ENCODE results near the gene EFNA1. TPM values are rescaled to one million over a fixed set of nuclear protein-coding genes. Genes with fewer than 3 reads are reported as not detected.
A peak's percentile ranks its signal among the peaks of the same experiment; 100 is the strongest.

EFNA1 gene
- total and polyA plus RNA-seq, 2 of the 13 experiments (the other 11 are each of a cell fraction or from before 2014, with no cell fraction given), result 81.8 to 874 TPM

GRCh38 chr1:155139895-155140629 is 12.4 kb downstream of the EFNA1 start, which contains the start of gene DPM3 (continued):
- TF ChIP-seq SMAD1 (CRISPR knock-in tag; IDR thresholded peaks at IDR 0.05; ENCODE audit: borderline replicate concordance, low read depth) (no peak), TEAD3 (CRISPR knock-in tag; optimal IDR thresholded peaks at IDR 0.05; ENCODE audit: borderline replicate concordance) (peak; percentile 46), ELF3 (CRISPR knock-in tag; IDR thresholded peaks at IDR 0.05) (peak; percentile 66), ZNF790 (CRISPR knock-in tag; IDR thresholded peaks at IDR 0.05; ENCODE audit: borderline replicate concordance) (no peak), CTCF (CRISPR knock-in tag; IDR thresholded peaks at IDR 0.05) (no peak), GABPB1 (CRISPR knock-in tag; IDR thresholded peaks at IDR 0.05) (peak; percentile 99), CBFB (CRISPR knock-in tag; IDR thresholded peaks at IDR 0.05) (peak; percentile 28; the same call in 1 of the 2 replicates), RNF219 (CRISPR knock-in tag; IDR thresholded peaks at IDR 0.05) (no peak), SIN3B (IDR thresholded peaks at IDR 0.05; ENCODE audit: low read length) (no peak), PRDM4 (CRISPR knock-in tag; IDR thresholded peaks at IDR 0.05; ENCODE audit: borderline replicate concordance) (0 out of 2 replicates have a peak, but pooled peaks have one; percentile 42), DR1 (CRISPR knock-in tag; IDR thresholded peaks at IDR 0.05) (0 out of 2 replicates have a peak, but pooled peaks have one; percentile 15), ZSCAN25 (CRISPR knock-in tag; IDR thresholded peaks at IDR 0.05) (0 out of 2 replicates have a peak, but pooled peaks have one; percentile 28), ZNF44 (CRISPR knock-in tag; IDR thresholded peaks at IDR 0.05) (no peak), ZNF430 (CRISPR knock-in tag; IDR thresholded peaks at IDR 0.05) (peak; percentile 81), GTF2F1 (IDR thresholded peaks at IDR 0.05; ENCODE audit: low read length) (no peak), HNF1A (IDR thresholded peaks at IDR 0.05; ENCODE audit: low read depth) (no peak), HNF1A (CRISPR knock-in tag; IDR thresholded peaks at IDR 0.05; ENCODE audit: borderline replicate concordance) (0 out of 2 replicates have a peak, but pooled peaks have one; percentile 24), BATF2 (CRISPR knock-in tag; IDR thresholded peaks at IDR 0.05) (no peak)

Measured in HepG2 (cell line).